WTC11 (cell line): ENCODE results near the gene MYL4. TPM values are rescaled to one million over a fixed set of nuclear protein-coding genes. Genes with fewer than 3 reads are reported as not detected.

Source experiments
- ATAC-seq: fragments of 200-7000 bp; cut with Tn5 transposase; 2 replicates; pipeline ENCODE4 v1.10.0; 2021; ENCODE audit warnings: mild to moderate bottlenecking, moderate library complexity
- CTCF ChIA-PET: fragments of 300-600 bp; sonication (Branson Sonifier 250); formaldehyde crosslinking; loops from one replicate; lab custom pipeline; 2021; ENCODE audit warnings: antibody characterized with exemption; lab: Charles Lee
- POLR2A ChIA-PET: fragments of 350-600 bp; sonication (Branson Sonifier 250); formaldehyde crosslinking; loops from one replicate; lab custom pipeline; 2021; ENCODE audit warnings: antibody characterized with exemption; lab: Charles Lee
- DNase-seq: peaks from one replicate; pipeline ENCODE4 v3.0.0; 2021; ENCODE audit warnings: low spot score
- H3K27ac Mint-ChIP-seq: 2 replicates; pipeline ENCODE4 v1.8.0; 2021; ENCODE audit warnings: mixed read lengths
- H3K27me3 Mint-ChIP-seq: 2 replicates; pipeline ENCODE4 v1.8.0; 2021; ENCODE audit warnings: low read depth, mild to moderate bottlenecking, moderate library complexity, mixed read lengths
- H3K36me3 Mint-ChIP-seq: 2 replicates; pipeline ENCODE4 v1.8.0; 2021; ENCODE audit warnings: mixed read lengths
- H3K4me1 Mint-ChIP-seq: 2 replicates; pipeline ENCODE4 v1.8.0; 2022; ENCODE audit warnings: mixed read lengths
- H3K4me3 Mint-ChIP-seq: 2 replicates; pipeline ENCODE4 v1.8.0; 2021; ENCODE audit warnings: mild to moderate bottlenecking, moderate library complexity, mixed read lengths
- H3K9me3 Mint-ChIP-seq: 2 replicates; pipeline ENCODE4 v1.8.0; 2021; ENCODE audit warnings: mixed read lengths
- CBFB ChIP-seq: sonication (generic); formaldehyde crosslinking; IDR thresholded peaks from 2 replicates; pipeline ENCODE4 v1.8.1; 2022; ENCODE audit warnings: mild to moderate bottlenecking, low read depth, missing genetic modification reagents
- CDX4 ChIP-seq: fragments of 250-450 bp; sonication (Bioruptor Pico); IDR thresholded peaks from 2 replicates; pipeline ENCODE4 v1.9.0; 2021; ENCODE audit warnings: moderate library complexity, mild to moderate bottlenecking, inconsistent platforms, borderline replicate concordance
- ESRRA ChIP-seq: sonication (generic); formaldehyde crosslinking; IDR thresholded peaks from 2 replicates; pipeline ENCODE4 v1.8.1; 2022; ENCODE audit warnings: mild to moderate bottlenecking, missing genetic modification reagents, borderline replicate concordance
- ETV6 ChIP-seq: sonication (generic); formaldehyde crosslinking; IDR thresholded peaks from 2 replicates; pipeline ENCODE4 v1.8.1; 2022; ENCODE audit warnings: mild to moderate bottlenecking, missing genetic modification reagents
- FOXP4 ChIP-seq: sonication (generic); formaldehyde crosslinking; IDR thresholded peaks from 2 replicates; pipeline ENCODE4 v1.8.0; 2022; ENCODE audit warnings: mild to moderate bottlenecking, missing genetic modification reagents
- GRHL2 ChIP-seq: fragments of 250-450 bp; sonication (Bioruptor Pico); IDR thresholded peaks from 2 replicates; pipeline ENCODE4 v1.8.0; 2022; ENCODE audit warnings: mild to moderate bottlenecking, moderate library complexity; ENCODE audit not compliant: insufficient replicate concordance, severe bottlenecking
- HMGXB4 ChIP-seq: sonication (generic); formaldehyde crosslinking; IDR thresholded peaks from 2 replicates; pipeline ENCODE4 v1.8.1; 2023; ENCODE audit warnings: mild to moderate bottlenecking, moderate library complexity, missing genetic modification reagents
- NFYB ChIP-seq: sonication (generic); formaldehyde crosslinking; conservative IDR thresholded peaks from 2 replicates; pipeline ENCODE4 v1.8.0; 2022; ENCODE audit warnings: low read depth, missing genetic modification reagents
- NR1H2 ChIP-seq: sonication (generic); formaldehyde crosslinking; IDR thresholded peaks from 2 replicates; pipeline ENCODE4 v1.9.0; 2021; ENCODE audit warnings: mild to moderate bottlenecking, moderate library complexity, missing genetic modification reagents
- PRRX2 ChIP-seq: fragments of 250-450 bp; sonication (Bioruptor Pico); IDR thresholded peaks from 2 replicates; pipeline ENCODE4 v1.8.0; 2021; ENCODE audit warnings: mild to moderate bottlenecking
- SOX15 ChIP-seq: fragments of 250-450 bp; sonication (Bioruptor Pico); IDR thresholded peaks from 2 replicates; pipeline ENCODE4 v1.9.0; 2021; ENCODE audit warnings: mild to moderate bottlenecking
- TEAD4 ChIP-seq: sonication (generic); formaldehyde crosslinking; IDR thresholded peaks from 2 replicates; pipeline ENCODE4 v1.8.0; 2022; ENCODE audit warnings: mild to moderate bottlenecking, missing genetic modification reagents
- TP53 ChIP-seq: sonication (generic); formaldehyde crosslinking; IDR thresholded peaks from 2 replicates; pipeline ENCODE4 v1.8.1; 2023; ENCODE audit warnings: mild to moderate bottlenecking, missing genetic modification reagents
- USF2 ChIP-seq: sonication (generic); formaldehyde crosslinking; IDR thresholded peaks from 2 replicates; pipeline ENCODE4 v1.8.1; 2023; ENCODE audit warnings: mild to moderate bottlenecking, missing genetic modification reagents, moderate library complexity
- ZNF121 ChIP-seq: sonication (generic); formaldehyde crosslinking; IDR thresholded peaks from 2 replicates; pipeline ENCODE4 v1.8.0; 2023; ENCODE audit warnings: missing genetic modification reagents
- ZNF532 ChIP-seq: fragments of 250-450 bp; sonication (Bioruptor Pico); IDR thresholded peaks from 2 replicates; pipeline ENCODE4 v1.9.0; 2021; ENCODE audit warnings: mild to moderate bottlenecking, borderline replicate concordance
- ZSCAN18 ChIP-seq: fragments of 250-450 bp; sonication (Bioruptor Pico); IDR thresholded peaks from 2 replicates; pipeline ENCODE4 v2.1.2; 2022; ENCODE audit warnings: mild to moderate bottlenecking, moderate library complexity
- total RNA-seq: library from RNA; stranded (reverse); gene quantifications from 3 replicates; pipeline ENCODE4 v1.2.3, GENCODE V29; 2021

MYL4 gene
- total RNA-seq, 1 experiment from 2014 or later: 0.50 TPM

GRCh38 chr17:47220531-47220999 lies 11.4 kb downstream of the MYL4 start (continued):
- TF ChIP-seq SOX15 (CRISPR knock-in tag) (no peak), HMGXB4 (CRISPR knock-in tag) (no peak), ZNF121 (CRISPR knock-in tag) (no peak), TEAD4 (CRISPR knock-in tag) (no peak), ETV6 (CRISPR knock-in tag) (no peak), CDX4 (no peak), CBFB (CRISPR knock-in tag) (no peak), PRRX2 (CRISPR knock-in tag) (no peak), ZSCAN18 (CRISPR knock-in tag) (no peak), USF2 (CRISPR knock-in tag) (no peak)

GRCh38 chr17:47221154-47221553 lies 12.0 kb downstream of the MYL4 start:
- ChIA-PET CTCF (interaction anchor here (0.9 kb wide), 1 partner anchor 95 kb away, joined by 4 read pairs; no protein-coding TSS in a partner anchor), POLR2A (no interaction called here)
- H3K4me3 Mint-ChIP-seq: no peak overlapping the region

More at GRCh38 chr17:47221154-47221553, 12.0 kb downstream of the MYL4 start:
- DNase-seq (no peak), ATAC-seq (no peak)
- peaks cover 13% of the 10 kb centered on the region for H3K36me3 Mint-ChIP-seq
- H3K4me1 Mint-ChIP-seq: peaks cover 14% of the 10 kb centered on the region
- H3K27me3 Mint-ChIP-seq: peaks cover 65% of the 10 kb centered on the region
- no peak overlapping the region for H3K27ac Mint-ChIP-seq
- TF ChIP-seq NR1H2 (no peak), ZNF532 (CRISPR knock-in tag) (no peak), FOXP4 (CRISPR knock-in tag) (no peak), GRHL2 (no peak), ESRRA (no peak), TP53 (CRISPR knock-in tag) (no peak), NFYB (CRISPR knock-in tag) (no peak)
- peaks cover 19% of the 10 kb centered on the region for H3K9me3 Mint-ChIP-seq
